Suprapubic skin (tissue), 4 donors: ENCODE results near the gene APPL1. TPM values are rescaled to one million over a fixed set of nuclear protein-coding genes. Genes with fewer than 3 reads are reported as not detected.

Experiments
- DNase-seq, 2 donors: peaks; one replicate each; pipeline ENCODE4 v3.0.0-alpha.2; 2019; ENCODE audit warnings: low spot score in 2 of 2
- H3K27ac ChIP-seq: fragments of 200-600 bp; sonication (generic); one replicate; pipeline ENCODE4 v1.5.1; 2019
- H3K27me3 ChIP-seq: fragments of 200-600 bp; sonication (generic); one replicate; pipeline ENCODE4 v1.5.1; 2019
- H3K36me3 ChIP-seq: fragments of 200-600 bp; sonication (generic); one replicate; pipeline ENCODE4 v1.5.1; 2019
- H3K4me1 ChIP-seq: fragments of 200-600 bp; sonication (generic); one replicate; pipeline ENCODE4 v1.5.1; 2019
- H3K4me3 ChIP-seq: fragments of 200-600 bp; sonication (generic); one replicate; pipeline ENCODE4 v1.5.1; 2019; ENCODE audit warnings: mild to moderate bottlenecking
- H3K9me3 ChIP-seq: fragments of 200-600 bp; sonication (generic); one replicate; pipeline ENCODE4 v1.5.1; 2019
- CTCF ChIP-seq, 2 donors: fragments of 200-600 bp in 1 of 2; fragments of 450-650 bp in 1 of 2; sonication (generic) in 1 of 2; IDR thresholded peaks; one replicate each; pipeline ENCODE4 v1.5.1; 2016 to 2019; ENCODE audit warnings: antibody characterized with exemption in 2 of 2, mild to moderate bottlenecking in 1 of 2, moderate library complexity in 1 of 2
- EP300 ChIP-seq: sonication (generic); formaldehyde crosslinking; IDR thresholded peaks from one replicate; pipeline ENCODE4 v1.6.1; 2017; ENCODE audit warnings: antibody characterized with exemption
- POLR2A ChIP-seq, 2 donors: fragments of 450-650 bp; IDR thresholded peaks; one replicate each; pipeline ENCODE4 v1.6.1; 2017; ENCODE audit warnings: antibody characterized with exemption in 2 of 2, mild to moderate bottlenecking in 2 of 2, moderate library complexity in 2 of 2
- POLR2AphosphoS5 ChIP-seq, 3 donors: sonication (generic); formaldehyde crosslinking; IDR thresholded peaks; one replicate each; pipeline ENCODE4 v1.6.1; 2017; ENCODE audit warnings: antibody characterized with exemption in 3 of 3
- WGBS: methylation state at CpG from one replicate; pipeline ENCODE4 v1.1.5; 2018; 5-methylcytosine and 5-hydroxymethylcytosine counted together
- total RNA-seq, 4 donors: library from RNA; depleted of rRNA; stranded (reverse); fragments of >200 nt; gene quantifications; one replicate each; pipeline ENCODE4 v1.1.0, GENCODE V29; 2016

The APPL1 gene
- 10 to 100 TPM; 41.1 to 60.2 (median 46.1) TPM for total RNA-seq

DNA sequence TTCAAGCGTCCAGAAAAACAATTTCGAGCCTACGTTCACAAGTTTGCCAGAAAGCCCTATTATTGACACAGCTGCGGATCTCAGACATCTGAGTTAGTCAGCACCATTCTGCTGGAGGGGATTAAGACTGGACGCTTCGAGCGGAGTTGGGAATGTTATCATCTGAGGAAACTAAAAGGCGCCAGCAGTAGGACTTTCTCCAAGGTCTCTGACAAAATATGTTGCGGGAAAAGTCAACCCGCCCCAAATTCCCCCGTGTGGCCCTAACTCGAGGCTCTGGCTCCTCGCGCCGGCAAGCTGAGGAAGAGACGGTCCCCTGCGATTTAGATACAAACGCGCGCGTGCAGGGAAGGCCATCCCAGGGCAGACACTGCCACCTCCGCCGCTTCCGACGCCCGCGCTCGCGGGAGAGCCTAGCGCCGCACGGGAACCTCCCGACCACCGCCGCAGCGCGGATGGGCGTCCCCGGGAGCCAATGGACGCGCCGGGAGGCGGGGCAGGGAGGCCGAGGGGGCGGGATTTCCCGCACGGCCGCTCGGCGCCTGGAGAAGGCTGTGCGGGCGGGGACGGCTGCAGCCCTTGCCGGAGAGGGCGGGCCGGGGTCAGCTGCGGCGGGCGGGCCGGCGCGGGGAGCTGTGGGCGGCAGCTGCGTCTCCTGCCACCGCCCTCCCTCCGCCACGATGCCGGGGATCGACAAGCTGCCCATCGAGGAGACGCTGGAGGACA lies at the start of gene APPL1:
Gene APPL1, plus strand, starts transcription at position 526 of the 726 bp plus-strand sequence. Its CDS starts 155 bp downstream, at position 681.
- DNase-seq = peak; percentile 88 to 92
- peak in 1 of 2 donors; percentile 68 for TF ChIP-seq POLR2A (IDR thresholded peaks at IDR 0.05)
- TF ChIP-seq CTCF (IDR thresholded peaks at IDR 0.05) = no peak
- Histone ChIP-seq H3K9me3 (no peaks in the 10 kb centered on the region), H3K36me3 (no peaks in the 10 kb centered on the region), H3K27me3 (no peaks in the 10 kb centered on the region), H3K4me1 (peaks cover 33% of the 10 kb centered on the region), H3K4me3 (peak within 1 kb of the TSS; percentile 97), H3K27ac (peak within 1 kb of the TSS; percentile 97)
- under 1% methylated on average over 10 of the region's 71 CpGs for WGBS

DNA sequence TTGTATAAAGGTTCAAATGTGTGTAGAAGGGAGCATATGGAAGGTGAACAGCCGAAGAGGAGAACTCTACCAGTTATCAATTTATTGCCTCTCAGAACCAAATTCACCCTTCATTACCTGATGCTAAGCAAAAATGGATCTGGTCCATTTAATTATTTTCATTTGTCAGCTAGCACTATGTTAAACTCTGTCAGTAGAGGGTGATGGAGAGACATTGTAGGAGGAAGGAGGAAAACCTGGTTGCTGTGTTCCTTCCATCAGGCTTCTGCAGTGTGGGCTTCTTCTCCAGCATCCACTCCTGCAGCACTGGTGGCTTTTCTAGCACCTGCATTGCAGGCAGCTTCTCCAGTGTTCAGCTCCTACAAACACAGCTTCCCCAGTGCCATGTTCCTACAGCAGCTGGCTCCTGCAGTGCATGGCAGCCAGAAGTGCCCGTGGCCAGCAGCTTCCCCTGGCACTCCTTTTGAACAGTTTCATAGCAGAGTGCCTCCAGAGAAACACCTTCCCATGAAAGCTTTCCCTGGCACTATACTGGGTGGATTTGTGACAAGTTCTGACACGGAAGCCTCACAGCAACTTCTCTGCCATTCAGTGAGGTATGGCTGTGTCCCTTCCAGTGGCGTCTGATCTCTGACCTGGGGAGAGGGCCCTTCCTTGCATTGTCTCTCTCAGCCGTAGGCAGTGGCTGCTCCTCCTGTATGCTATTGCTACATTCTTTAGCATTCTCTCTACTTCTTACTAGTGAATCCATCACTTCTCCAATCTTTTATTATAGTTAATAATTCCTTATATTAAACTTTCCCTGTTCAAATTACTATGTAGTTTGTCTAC lies 47.7 kb upstream of the APPL1 start:
- no peak for DNase-seq
- H3K4me1 ChIP-seq = no peaks in the 10 kb centered on the region
- no peaks in the 10 kb centered on the region for H3K9me3 ChIP-seq

GRCh38 chr3:57184526-57184925 lies 43.0 kb upstream of the APPL1 start:
- no peaks in the 10 kb centered on the region for H3K4me1 ChIP-seq
- DNase-seq = no peak
- 26% methylated on average over 6 of the region's 6 CpGs for WGBS
- no peaks in the 10 kb centered on the region for H3K36me3 ChIP-seq
- no peaks in the 10 kb centered on the region for H3K9me3 ChIP-seq
- H3K4me3 ChIP-seq = no peak overlapping the region
- no peak overlapping the region for H3K27ac ChIP-seq
- no peaks in the 10 kb centered on the region for H3K27me3 ChIP-seq
- TF ChIP-seq CTCF (IDR thresholded peaks at IDR 0.05) (no peak), POLR2AphosphoS5 (IDR thresholded peaks at IDR 0.05) (no peak), EP300 (no peak), POLR2A (IDR thresholded peaks at IDR 0.05) (no peak)

More for the DNA sequence above, 47.7 kb upstream of the APPL1 start:
- TF ChIP-seq POLR2A (IDR thresholded peaks at IDR 0.05) (no peak), POLR2AphosphoS5 (IDR thresholded peaks at IDR 0.05) (no peak), CTCF (IDR thresholded peaks at IDR 0.05) (peak in 1 of 2 donors; percentile 15), EP300 (no peak)
- Histone ChIP-seq H3K4me3 (no peak overlapping the region), H3K27me3 (no peaks in the 10 kb centered on the region), H3K27ac (no peak overlapping the region), H3K36me3 (no peaks in the 10 kb centered on the region)
- WGBS = 53% methylated on average over 5 of the region's 5 CpGs

DNA sequence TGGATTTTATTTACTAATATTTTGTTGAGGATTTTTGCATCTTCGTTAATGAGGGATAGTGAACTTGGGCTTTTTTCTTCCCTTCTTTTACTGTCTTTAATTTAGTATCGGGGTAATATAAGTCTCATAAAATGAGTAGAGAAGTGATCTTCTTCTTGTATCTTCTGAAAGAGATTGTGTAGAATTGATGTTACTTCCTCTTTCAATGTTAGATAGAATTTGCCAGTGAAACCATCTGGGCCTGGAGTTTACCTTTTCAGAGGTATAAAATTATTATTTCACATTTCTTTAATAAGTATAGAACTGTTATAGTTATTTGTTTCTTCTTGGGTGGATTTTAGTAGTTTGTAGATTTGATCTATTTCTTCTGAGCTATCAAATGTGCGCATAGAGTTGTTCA lies 35.5 kb upstream of the APPL1 start:
- TF ChIP-seq EP300 (no peak), CTCF (IDR thresholded peaks at IDR 0.05) (no peak), POLR2AphosphoS5 (IDR thresholded peaks at IDR 0.05) (no peak), POLR2A (IDR thresholded peaks at IDR 0.05) (no peak)
- no peak overlapping the region for H3K27ac ChIP-seq
- DNase-seq = no peak
- H3K4me1 ChIP-seq = no peaks in the 10 kb centered on the region
- H3K27me3 ChIP-seq = no peaks in the 10 kb centered on the region
- H3K9me3 ChIP-seq = no peaks in the 10 kb centered on the region
- whole genome bisulfite sequencing = 95% methylated on average over 3 of the region's 3 CpGs
- H3K4me3 ChIP-seq = no peak overlapping the region
- H3K36me3 ChIP-seq = no peaks in the 10 kb centered on the region

- 95% methylated on average over 4 of the region's 4 CpGs for WGBS
- H3K4me3 ChIP-seq = no peak overlapping the region
- H3K9me3 ChIP-seq = no peaks in the 10 kb centered on the region
- H3K36me3 ChIP-seq = no peaks in the 10 kb centered on the region
- DNase-seq = no peak
- H3K27me3 ChIP-seq = no peaks in the 10 kb centered on the region
- no peak overlapping the region for H3K27ac ChIP-seq
- no peaks in the 10 kb centered on the region for H3K4me1 ChIP-seq
- no peak for TF ChIP-seq POLR2AphosphoS5 (IDR thresholded peaks at IDR 0.05)
- TF ChIP-seq POLR2A (IDR thresholded peaks at IDR 0.05) = no peak
- no peak for TF ChIP-seq CTCF (IDR thresholded peaks at IDR 0.05)
- TF ChIP-seq EP300 = no peak
Observed at GRCh38 chr3:57194641-57195040, 32.9 kb upstream of the APPL1 start.
